Measurements from ENCODE around the gene VAT1L.

VAT1L gene

DNA sequence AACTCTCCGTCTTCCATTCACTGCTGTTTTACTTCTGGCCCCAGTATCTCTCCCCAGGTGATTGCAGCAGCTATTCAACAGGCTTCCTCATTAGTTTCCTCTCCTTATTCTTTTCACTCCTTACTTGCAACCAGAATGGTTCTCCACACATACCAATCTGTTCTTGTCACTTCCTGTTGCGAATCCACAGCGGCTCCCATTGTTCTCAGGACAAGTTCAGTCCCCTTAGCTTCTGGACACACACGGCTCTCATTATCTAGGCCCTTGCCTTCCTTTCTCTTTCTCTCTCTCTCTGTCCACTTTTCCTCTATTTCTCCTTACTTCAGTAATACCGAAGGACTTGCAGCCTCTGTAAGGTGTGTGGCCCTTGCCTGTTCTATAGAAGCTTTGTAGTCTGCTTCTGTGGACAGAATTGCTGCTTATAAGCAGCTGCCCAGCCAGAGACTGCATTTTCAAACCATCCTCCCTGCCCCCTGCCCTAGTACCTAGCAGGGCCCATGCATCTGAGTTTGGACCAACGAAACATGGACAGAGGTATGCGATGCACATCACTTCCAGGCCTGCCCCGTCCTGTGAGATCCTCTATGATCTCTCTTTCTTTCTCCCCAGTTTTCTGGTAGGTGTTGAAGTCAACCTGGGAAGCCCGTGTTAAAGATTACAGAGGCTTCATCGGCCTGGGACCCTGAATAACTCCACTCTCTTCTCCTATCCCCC, 45.7 kb downstream of the VAT1L start:
- no peak overlapping the region for H3K4me3 ChIP-seq (ENCODE audit: low read depth, low read length)

DNA sequence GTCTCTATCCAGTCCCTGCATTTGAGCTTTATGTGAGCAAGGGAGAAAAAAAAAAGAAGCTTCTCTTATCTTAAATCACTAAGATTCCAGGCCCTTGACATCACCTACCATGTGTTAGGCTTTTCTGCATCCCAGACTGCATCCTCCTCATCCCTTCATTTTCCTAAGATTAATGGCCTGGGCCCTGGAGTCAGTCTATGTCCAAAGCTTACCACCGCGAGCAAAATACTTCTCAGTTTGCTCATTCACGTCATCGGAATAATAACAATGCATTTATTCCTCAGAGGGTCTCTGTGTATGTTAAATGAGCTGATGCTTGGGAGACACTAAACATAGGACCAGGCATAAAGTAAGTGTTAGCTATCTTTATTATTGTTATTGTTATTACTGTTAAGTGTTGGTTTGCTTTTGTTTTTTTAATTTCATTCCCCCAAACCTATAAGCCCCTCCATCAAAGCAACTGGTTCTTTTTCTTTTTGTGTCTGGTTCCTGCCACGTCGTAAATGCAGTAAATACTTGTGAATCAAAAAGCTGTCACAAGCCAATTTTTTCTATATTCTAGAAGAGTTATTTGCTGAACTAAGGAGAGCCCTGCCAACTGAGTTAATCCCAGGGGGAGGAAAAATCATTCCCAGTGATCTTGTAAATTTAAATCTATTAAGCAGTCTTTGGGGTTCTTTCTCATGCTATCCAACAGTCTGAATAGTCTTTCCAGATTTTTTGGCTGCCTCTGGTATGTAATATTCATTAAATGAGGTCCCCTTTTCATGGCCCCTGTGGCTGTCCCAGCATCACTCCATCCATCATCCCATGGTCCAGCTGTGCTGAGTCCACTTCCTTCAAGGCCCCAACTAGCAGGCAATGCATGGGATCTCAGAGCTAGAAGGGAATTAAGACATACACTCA, 46.5 kb downstream of the VAT1L start:
- no peak overlapping the region for H3K4me3 ChIP-seq (ENCODE audit: low read depth, low read length)

DNA sequence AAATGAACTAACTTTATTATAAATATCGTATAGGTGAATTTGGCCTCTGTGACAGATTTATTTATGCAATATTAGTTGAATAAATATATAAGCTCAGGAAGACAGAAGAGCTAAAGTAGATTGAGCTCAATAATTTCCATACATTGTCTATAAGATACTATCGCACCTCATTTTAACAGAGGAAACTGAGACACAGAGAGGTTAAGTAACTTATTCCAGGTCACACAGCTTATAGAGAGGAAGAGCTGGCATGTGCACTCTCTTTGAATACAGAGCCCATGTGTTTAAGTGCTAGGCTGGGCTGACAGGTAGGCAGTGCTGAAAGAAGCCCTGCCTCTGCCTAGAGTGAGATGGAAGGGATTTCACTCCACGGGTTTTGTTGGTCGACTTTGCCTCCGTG, 48.4 kb downstream of the VAT1L start:
- H3K4me3 ChIP-seq (ENCODE audit: low read depth, low read length): no peak overlapping the region

DNA sequence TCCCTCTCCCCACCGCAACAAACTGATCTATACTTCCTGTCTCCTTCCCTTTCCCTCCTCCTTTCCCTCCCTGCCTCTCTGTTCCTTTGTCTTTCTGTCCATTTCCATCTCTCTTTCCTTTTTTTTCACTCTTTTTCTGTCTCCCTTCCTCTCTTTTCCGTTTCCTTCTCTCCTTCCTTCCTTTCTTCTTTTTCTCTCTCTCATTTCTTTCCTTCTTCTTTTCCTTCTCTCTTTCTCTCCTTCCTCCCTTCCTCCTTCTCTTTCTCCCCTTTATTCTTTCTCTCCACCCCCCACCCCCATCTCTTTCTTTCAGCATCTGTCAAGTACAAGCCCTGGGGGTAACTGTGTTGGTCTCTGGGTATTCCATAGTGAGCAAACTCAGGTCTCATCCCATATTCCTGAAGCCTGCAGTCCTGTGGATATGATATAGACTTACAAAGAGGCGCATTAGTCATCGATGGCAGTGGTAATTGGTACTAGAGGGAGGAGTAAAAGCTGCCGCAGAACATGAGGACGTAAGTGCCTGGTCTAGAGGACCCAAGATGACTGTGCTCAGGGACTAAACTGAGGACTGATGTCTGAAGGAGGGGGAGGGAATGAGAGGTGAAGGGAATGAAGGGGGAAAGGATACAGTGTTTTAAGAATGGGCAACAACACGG, 50.4 kb downstream of the VAT1L start:
- H3K4me3 ChIP-seq (ENCODE audit: low read depth, low read length): no peak overlapping the region

DNA sequence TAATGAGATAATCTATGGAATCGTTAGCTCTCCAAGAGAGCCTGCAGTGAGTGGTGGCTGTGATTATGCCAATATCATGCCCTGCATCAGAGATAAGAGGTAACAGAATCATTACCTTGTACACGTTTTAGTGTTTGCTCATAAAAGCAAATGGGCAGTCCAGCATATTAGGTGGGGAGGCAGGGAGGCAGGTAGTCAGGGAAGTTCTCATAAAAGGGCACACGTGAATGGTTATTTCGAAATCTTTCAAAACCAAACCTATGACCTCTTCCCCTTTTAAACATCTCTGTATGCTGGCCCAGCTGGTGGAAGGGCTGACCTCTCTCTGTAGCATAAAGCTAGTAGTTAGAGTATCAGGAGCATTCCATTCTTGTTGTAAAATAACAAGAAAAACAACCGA, 51.7 kb downstream of the VAT1L start:
- H3K4me3 ChIP-seq (ENCODE audit: low read depth, low read length): no peak overlapping the region

DNA sequence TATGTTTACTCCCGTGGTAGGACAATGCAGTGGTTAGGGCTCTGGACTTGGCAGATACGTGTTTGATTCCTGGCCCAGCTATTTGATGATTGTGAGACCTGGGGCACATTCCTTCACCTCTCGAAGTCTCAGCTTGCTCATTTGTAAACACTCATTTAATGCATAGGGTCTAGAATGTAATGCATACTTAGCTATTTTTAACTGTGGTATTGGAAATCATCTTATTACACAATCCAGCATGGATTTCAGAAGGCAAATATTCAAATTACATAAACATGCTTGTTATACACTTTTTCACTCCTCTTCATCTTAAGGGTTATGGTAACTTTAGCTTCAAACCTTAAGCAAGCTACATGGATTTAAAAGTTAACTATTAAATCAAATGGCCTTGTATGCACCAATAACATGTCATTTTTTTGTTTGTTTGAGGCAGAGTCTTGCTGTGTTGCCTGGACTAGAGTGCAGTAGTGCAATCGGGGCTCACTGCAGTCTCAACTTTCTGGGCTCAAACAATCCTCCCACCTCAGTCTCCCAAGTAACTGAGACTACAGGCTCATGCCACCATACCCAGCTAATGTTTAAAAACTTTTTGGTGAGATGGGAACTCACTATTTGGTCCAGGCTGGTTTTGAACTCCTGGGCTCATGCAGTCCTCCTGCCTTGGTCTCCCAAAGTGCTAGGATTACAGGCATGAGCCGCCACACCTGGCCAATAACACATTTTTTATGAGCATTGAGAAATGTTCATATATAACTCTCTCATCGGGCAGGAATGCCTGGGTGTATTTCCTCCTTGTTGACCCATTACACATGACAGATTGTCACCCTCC, 52.5 kb downstream of the VAT1L start:
- no peak overlapping the region for H3K4me3 ChIP-seq (ENCODE audit: low read depth, low read length)

DNA sequence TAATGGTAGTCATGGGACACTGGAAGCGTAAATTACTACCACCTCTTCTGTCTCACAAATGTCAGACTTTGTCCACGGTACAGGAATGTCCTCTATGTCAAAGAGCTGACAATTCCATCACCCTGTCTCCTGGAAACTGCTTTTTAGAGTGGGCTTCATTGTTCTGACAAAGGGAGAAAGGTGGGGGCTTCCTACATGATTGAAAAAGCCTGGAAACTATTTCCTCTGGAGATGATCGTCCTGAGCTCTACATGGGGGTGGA, 53.1 kb downstream of the VAT1L start:
- H3K4me3 ChIP-seq (ENCODE audit: low read depth, low read length): no peak overlapping the region

DNA sequence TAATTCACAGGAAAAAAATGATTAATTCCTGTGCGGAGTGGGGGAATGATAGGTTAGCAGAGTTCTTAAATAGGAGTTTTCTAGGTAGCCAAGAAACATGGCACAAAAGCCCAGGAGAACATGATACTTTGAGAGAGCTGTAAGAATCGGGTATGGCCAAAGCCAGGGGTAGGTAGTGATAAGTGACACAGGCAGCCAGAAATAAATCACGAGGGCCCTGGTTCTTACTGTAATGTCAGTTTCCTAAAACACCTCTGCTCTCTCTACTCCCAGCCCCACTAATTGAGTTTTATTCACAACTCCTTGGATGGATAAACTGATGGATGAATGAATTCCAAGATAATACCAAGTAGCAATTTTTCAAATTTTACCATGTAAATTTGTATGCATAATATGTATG, 54.1 kb downstream of the VAT1L start:
- H3K4me3 ChIP-seq (ENCODE audit: low read depth, low read length): no peak overlapping the region

DNA sequence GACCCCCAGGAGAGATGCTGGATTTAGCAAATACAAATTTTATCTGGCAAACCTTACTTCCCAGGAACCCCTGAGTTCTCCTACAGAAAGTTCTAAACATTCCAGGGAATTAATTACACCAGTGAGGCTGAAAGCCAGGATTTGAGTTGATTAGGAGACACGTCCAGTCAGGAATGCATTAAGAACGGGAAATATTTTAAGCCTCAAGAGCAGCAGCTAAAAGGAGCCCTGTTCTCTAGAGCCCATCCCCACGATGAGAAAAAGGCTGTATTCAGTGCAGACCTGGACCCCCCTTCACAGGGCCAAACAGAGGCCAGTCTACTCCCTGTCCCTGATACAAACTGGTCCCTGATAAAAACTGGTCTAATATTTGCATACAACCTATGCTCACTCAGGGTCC, 55.0 kb downstream of the VAT1L start:
- H3K4me3 ChIP-seq (ENCODE audit: low read depth, low read length): no peak overlapping the region

DNA sequence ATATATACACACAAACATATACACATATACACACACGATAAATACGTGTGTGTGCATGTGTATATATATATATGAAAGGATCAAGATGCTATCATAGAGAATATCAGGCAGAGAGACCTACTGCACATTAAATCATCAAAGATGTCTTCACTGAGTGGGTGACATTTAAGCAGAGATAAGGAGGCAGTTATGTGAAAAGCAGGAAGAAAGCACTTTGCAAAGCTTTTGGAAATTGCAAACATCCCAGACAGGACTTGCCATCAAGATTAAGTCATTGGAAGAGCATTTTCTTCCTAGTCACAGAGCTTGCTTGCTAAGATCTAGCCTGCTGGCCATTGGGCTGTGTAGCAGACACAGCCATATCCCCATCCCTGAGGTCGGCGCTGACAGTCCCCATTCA, 56.4 kb downstream of the VAT1L start:
- H3K4me3 ChIP-seq (ENCODE audit: low read depth, low read length): no peak overlapping the region

DNA sequence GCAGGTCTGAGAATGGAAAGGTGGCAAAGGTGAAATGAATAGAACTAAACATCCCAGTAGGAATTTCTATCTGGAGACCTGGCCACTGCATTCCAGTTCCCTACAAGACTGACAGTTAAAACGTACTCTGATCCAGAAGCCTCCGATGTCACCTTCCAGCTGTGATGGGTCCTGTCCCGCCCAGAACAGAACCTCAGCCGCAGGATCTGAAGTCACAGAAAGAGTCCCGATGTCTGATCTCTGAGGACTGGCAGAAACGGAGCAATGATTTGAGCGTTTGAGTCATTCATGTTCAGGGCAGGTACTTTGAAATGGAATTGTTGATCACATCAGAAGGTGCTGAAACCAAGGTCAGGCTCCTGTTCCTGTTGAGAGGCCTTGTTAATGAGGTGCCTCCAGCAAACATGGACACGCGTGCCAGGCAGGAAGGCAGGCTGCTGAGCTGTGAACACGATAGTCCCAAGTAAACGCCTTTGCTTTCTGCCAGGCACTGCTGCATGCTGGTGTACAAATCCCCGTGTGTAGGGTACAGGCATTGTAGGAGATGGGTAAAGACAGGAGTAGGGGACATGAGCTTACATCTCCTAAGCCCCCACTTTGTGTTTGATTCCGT, 61.4 kb downstream of the VAT1L start:
- H3K4me3 ChIP-seq (ENCODE audit: low read depth, low read length): no peak overlapping the region

DNA sequence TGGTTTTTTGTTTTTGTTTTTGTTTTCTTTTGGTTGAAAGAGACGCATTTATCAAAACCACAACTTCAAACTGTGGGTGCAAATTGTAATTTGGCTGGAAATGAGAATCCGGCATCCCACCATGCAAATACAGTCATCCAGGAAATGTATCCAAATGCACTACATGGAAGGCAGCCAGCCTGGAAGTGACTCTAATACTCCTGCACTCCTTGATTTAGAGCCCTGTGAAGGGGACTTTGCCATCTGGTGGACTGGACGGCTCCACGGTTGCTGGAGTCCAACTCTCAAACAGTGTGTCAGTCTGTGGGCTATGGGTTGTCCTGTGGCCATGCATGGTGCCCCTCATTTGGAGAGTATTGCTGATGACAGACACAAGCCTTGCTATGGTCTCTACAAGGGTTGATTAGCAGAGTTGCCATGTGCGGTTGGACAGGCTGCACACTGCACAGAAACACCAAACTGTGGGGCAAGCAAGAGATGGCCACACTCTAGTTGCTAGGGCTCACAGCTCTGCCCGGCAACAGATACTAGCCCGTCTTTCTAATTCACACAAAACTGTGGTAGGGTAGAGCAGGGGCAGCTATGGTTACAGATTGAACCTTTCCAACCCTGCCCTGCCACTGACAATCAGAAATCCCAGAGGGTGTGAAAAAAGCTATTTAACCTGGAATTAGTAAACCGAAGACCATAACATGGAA, 62.4 kb downstream of the VAT1L start:
- H3K4me3 ChIP-seq (ENCODE audit: low read depth, low read length): no peak overlapping the region

DNA sequence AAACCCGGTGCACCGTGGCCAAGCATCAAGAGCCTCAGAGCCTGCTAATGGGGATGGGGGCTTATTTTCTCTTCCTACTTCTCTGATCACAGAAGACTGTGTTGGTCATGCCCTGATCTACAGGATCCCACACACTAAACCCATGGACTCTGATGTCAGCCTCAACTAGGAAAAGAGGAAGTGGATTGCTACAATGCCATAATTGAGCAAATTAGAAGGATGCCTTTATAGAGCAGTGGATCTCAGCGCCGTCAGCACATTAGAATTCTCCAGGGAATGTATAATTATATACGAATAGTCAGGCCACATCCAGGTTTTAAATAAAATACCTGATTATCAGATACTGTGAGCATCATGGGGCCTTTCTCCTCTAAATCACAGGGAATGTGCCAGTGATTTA, 64.8 kb downstream of the VAT1L start:
- H3K4me3 ChIP-seq (ENCODE audit: low read depth, low read length): no peak overlapping the region

DNA sequence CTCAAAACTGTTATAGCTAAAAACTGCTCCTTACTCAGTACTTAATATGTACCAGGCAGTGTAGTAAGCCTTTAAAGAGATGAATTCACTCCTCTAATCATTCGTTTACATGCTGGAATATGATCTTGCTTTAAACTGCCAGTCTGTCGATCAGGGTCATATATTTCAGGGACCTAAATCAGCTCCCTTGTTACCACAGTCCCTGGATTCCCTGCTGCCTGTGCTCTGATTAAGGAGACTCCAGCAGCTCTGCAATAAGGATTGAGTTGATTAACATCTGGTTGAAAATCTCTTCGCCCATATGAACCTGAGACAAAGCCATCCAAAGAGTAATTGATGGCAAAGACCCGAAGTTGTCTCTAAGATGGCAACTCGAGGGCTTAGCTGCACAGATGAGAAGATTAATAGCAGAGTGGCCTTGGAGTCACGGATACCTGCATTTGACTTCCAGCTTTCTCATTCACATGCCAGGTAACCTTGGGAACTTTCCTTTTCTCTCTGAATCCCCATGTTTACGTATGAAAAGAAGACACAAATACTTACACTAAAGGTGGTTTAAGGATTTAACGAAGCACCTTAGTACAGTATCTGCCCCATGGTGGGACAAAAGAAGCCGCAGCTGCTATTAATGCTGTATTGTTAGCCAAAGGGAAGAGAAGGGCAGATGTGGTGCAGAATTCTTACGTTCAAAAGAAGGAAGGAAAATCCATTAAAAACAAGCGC, 68.2 kb downstream of the VAT1L start:
- H3K4me3 ChIP-seq (ENCODE audit: low read depth, low read length): no peak overlapping the region

DNA sequence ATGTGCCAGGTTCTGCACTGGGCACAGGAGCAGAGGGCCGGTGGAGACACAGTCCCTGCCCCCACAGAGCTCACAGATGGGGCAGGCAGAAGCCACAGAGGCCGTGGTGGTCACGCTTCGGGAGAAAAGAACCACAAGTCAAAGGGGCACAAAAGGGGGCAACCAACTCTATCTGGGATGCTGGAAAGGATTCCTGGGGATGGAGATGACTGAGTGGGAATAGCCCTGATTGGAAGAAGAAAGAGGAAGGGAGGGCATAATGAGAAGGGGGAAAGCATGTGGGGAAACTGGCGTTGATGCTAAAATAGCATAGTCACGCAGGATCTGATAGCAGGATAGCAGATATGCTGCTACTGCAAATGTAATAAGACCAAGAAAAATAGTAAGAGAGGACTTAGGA, 69.7 kb downstream of the VAT1L start:
- no peak overlapping the region for H3K4me3 ChIP-seq (ENCODE audit: low read depth, low read length)

DNA sequence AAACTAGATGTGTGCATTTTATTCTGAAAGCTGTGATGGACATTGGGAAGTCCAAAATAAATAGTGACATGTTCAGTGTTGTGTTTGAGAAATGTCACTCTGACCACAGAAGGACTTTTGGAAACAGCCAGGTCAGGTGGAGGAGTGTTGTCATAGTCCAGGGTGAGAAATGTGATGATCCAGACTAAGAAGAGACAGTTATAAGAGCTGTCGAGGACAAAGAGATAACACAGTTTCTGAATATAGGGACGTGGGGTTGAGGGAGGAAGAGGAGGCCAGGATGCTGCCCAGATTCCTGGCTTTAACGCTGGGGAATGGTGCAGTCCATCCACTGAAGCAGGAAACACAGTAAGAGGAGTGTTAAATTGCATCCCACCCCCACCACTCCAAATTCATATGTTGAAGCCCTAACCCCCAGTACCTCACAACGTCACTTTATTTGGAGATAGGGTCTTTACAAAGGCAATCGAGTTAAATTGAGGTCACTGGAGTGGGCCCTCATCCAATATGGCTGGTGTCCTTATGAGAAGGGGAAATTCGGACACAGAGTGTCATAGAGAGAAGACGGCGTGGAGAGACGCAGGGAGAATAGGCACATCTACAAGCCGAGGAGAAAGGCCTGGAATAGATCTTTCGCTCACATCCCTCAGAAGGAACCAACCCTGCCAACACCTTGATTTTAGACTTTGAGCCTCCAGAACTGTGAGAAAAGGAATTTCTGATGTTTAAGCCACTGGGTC, 71.3 kb downstream of the VAT1L start:
- no peak overlapping the region for H3K4me3 ChIP-seq (ENCODE audit: low read depth, low read length)

DNA sequence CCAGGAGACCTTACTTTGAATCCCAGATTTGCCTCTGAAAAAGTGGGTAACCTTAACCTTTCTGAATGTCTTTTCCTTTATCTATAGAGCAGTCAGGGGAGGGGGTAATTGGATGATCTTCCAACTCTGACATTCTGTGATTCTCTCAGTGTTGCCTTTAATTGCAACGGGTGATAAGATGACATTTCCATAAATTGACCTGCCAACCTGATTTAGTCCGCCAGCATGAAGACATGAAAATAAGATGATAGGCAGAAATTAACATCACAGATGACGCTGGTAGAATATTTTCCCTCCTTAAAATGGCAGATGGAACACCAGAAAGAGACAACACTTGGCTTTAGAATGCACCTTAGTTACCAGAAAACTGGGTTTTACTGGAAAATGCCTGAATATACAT, 72.6 kb downstream of the VAT1L start:
- no peak overlapping the region for H3K4me3 ChIP-seq (ENCODE audit: low read depth, low read length)

DNA sequence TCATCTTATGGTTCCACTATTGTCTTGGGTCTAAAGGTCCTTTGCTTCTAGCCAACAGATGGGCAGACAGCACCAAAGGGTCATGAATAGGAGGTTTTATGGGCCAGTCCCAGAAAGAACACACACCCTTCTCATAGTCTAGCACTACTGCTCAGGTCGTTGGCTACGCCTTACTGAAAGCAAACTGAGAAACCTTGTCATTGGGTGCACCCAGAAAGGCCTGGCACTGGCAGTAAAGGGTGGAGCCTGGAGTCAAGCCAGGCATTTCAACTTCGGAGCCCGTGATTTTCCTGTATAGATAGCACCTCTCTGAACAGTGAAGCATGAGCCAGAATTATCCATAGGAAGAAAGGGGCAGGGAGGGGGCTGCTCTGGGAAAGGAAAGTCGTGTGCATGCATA, 74.9 kb downstream of the VAT1L start:
- H3K4me3 ChIP-seq (ENCODE audit: low read depth, low read length): no peak overlapping the region

DNA sequence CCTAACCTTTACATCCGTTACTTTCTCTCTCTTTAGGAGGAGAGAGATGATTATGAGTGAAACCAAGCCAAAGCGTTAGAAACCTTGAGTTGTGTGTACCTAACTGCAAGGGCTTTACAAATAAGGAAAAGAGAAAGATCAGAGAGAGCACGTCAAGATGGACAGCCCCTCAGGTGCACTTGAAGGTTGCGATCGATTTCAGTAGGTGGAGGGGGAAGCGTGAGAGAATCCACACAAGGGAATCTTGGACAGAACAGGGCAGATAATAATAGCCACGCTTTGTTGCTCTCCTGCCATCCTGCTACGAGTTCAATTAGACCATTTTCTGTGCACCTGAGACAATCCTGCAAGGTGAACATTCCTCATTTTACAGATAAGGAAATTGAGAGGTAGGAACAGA, 78.4 kb downstream of the VAT1L start:
- no peak overlapping the region for H3K4me3 ChIP-seq (ENCODE audit: low read depth, low read length)

Measured in iPS-11a (cell line).